ENCODE results near the gene RIPPLY2. TPM values are rescaled to one million over a fixed set of nuclear protein-coding genes. Genes with fewer than 3 reads are reported as not detected.

The RIPPLY2 gene
- total and polyA plus RNA-seq, 4 donors = not detected

GRCh38 chr6:83885984-83886383 is 32.8 kb downstream of the RIPPLY2 start:
- 94% methylated on average over 2 of the region's 2 CpGs for WGBS
- Histone ChIP-seq H3K4me1 (ENCODE audit: control insufficient read depth in 4 of 4, insufficient read depth in 4 of 4, low read length in 3 of 4) (peaks cover 0 to 1% (median 0%) of the 10 kb centered on the region in 4 donors), H3K9me3 (ENCODE audit: control insufficient read depth in 4 of 4, low read length in 3 of 4) (no peaks in the 10 kb centered on the region), H3K27ac (ENCODE audit: low read depth in 1 of 2, low read length in 2 of 2) (no peak overlapping the region), H3K36me3 (ENCODE audit: control insufficient read depth in 4 of 4, insufficient read depth in 3 of 4, low read depth in 1 of 4, low read length in 3 of 4) (no peaks in the 10 kb centered on the region), H3K9ac (ENCODE audit: low read depth in 1 of 2, low read length in 2 of 2) (no peak overlapping the region), H3K4me3 (ENCODE audit: low read depth in 1 of 3, low read length in 3 of 3) (no peak overlapping the region), H3K27me3 (ENCODE audit: control insufficient read depth in 4 of 4, insufficient read depth in 4 of 4, low read length in 3 of 4) (no peaks in the 10 kb centered on the region)
- TF ChIP-seq FOXA2 (IDR thresholded peaks at IDR 0.05) (no peak), YY1 (IDR thresholded peaks at IDR 0.05) (no peak), RAD21 (IDR thresholded peaks at IDR 0.05) (no peak), GABPA (IDR thresholded peaks at IDR 0.05 in 1 of 2, conservative IDR thresholded peaks at IDR 0.05 in 1 of 2) (no peak), TAF1 (conservative IDR thresholded peaks at IDR 0.05) (no peak), JUND (IDR thresholded peaks at IDR 0.05) (no peak), NR2F2 (IDR thresholded peaks at IDR 0.05) (no peak), HNF4G (IDR thresholded peaks at IDR 0.05) (no peak), SP1 (IDR thresholded peaks at IDR 0.05) (no peak), HNF4A (conservative IDR thresholded peaks at IDR 0.05) (no peak), RXRA (IDR thresholded peaks at IDR 0.05) (no peak), CTCF (IDR thresholded peaks at IDR 0.05; ENCODE audit: low read depth, low read length, missing input control) (no peak)
- no peak for DNase-seq (ENCODE audit: low spot score)

GRCh38 chr6:83889621-83890020 is 36.5 kb downstream of the RIPPLY2 start:
- 96% methylated on average over 1 of the region's 1 CpG for WGBS
- TF ChIP-seq JUND (IDR thresholded peaks at IDR 0.05) = no peak
- no peak for TF ChIP-seq REST (IDR thresholded peaks at IDR 0.05)
- TF ChIP-seq SP1 (IDR thresholded peaks at IDR 0.05) = no peak
- no peak for TF ChIP-seq FOXA2 (IDR thresholded peaks at IDR 0.05)
- no peak for TF ChIP-seq MAX (IDR thresholded peaks at IDR 0.05)
- no peak for TF ChIP-seq HNF4G (IDR thresholded peaks at IDR 0.05)
- TF ChIP-seq CTCF (IDR thresholded peaks at IDR 0.05; ENCODE audit: low read depth, low read length, missing input control) = no peak
- no peak for TF ChIP-seq GABPA (IDR thresholded peaks at IDR 0.05 in 1 of 2, conservative IDR thresholded peaks at IDR 0.05 in 1 of 2)
- no peak for TF ChIP-seq RXRA (IDR thresholded peaks at IDR 0.05)
- TF ChIP-seq TAF1 (conservative IDR thresholded peaks at IDR 0.05) = no peak
- no peak for TF ChIP-seq NR2F2 (IDR thresholded peaks at IDR 0.05)
- no peak for TF ChIP-seq ZBTB33 (IDR thresholded peaks at IDR 0.05)
- no peak for TF ChIP-seq EGR1 (IDR thresholded peaks at IDR 0.05; ENCODE audit: low read depth in 2 of 2)
- TF ChIP-seq YY1 (IDR thresholded peaks at IDR 0.05) = no peak
- no peak for TF ChIP-seq ATF3 (IDR thresholded peaks at IDR 0.05)
- no peak for TF ChIP-seq HNF4A (conservative IDR thresholded peaks at IDR 0.05)
- TF ChIP-seq RAD21 (IDR thresholded peaks at IDR 0.05) = no peak

More at GRCh38 chr6:83889621-83890020, 36.5 kb downstream of the RIPPLY2 start:
- Histone ChIP-seq H3K27me3 (ENCODE audit: control insufficient read depth in 4 of 4, insufficient read depth in 4 of 4, low read length in 3 of 4) (no peaks in the 10 kb centered on the region), H3K9me3 (ENCODE audit: control insufficient read depth in 4 of 4, low read length in 3 of 4) (no peaks in the 10 kb centered on the region), H3K36me3 (ENCODE audit: control insufficient read depth in 4 of 4, insufficient read depth in 3 of 4, low read depth in 1 of 4, low read length in 3 of 4) (no peaks in the 10 kb centered on the region), H3K9ac (ENCODE audit: low read depth in 1 of 2, low read length in 2 of 2) (no peak overlapping the region), H3K27ac (ENCODE audit: low read depth in 1 of 2, low read length in 2 of 2) (no peak overlapping the region), H3K4me1 (ENCODE audit: control insufficient read depth in 4 of 4, insufficient read depth in 4 of 4, low read length in 3 of 4) (peaks cover 0 to 1% (median 0%) of the 10 kb centered on the region in 4 donors), H3K4me3 (ENCODE audit: low read depth in 1 of 3, low read length in 3 of 3) (no peak overlapping the region)
- no peak for DNase-seq (ENCODE audit: low spot score)

Measured in liver (tissue), 9 donors.